ENCODE measurements around the gene PHETA1. TPM values are rescaled to one million over a fixed set of nuclear protein-coding genes. Genes with fewer than 3 reads are reported as not detected.
"Not testable (repeated sequence)": the region's sequence is repeated elsewhere in the genome, so short reads cannot be mapped to it uniquely, and the experiment has no call there.

Gene PHETA1
- total RNA-seq, 2 experiments from 2014 or later: 2.9 to 3.8 TPM

GRCh38 chr12:111398530-111398929 is 29.6 kb upstream of the PHETA1 start:
- POLR2A ChIA-PET: interaction anchor here (1.5 to 1.7 kb wide), 2 partner anchors 46 to 52 kb away, joined by 3 to 5 read pairs; no protein-coding TSS in a partner anchor
- Mint-ChIP-seq H3K36me3 (no peaks in the 10 kb centered on the region), H3K27ac (no peak overlapping the region), H3K27me3 (peaks cover 6% of the 10 kb centered on the region), H3K4me3 (no peak overlapping the region), H3K4me1 (peaks cover 29% of the 10 kb centered on the region), H3K9me3 (no peaks in the 10 kb centered on the region)
- DNase-seq (no peak), ATAC-seq (ENCODE audit: low read depth) (no peak)

DNA sequence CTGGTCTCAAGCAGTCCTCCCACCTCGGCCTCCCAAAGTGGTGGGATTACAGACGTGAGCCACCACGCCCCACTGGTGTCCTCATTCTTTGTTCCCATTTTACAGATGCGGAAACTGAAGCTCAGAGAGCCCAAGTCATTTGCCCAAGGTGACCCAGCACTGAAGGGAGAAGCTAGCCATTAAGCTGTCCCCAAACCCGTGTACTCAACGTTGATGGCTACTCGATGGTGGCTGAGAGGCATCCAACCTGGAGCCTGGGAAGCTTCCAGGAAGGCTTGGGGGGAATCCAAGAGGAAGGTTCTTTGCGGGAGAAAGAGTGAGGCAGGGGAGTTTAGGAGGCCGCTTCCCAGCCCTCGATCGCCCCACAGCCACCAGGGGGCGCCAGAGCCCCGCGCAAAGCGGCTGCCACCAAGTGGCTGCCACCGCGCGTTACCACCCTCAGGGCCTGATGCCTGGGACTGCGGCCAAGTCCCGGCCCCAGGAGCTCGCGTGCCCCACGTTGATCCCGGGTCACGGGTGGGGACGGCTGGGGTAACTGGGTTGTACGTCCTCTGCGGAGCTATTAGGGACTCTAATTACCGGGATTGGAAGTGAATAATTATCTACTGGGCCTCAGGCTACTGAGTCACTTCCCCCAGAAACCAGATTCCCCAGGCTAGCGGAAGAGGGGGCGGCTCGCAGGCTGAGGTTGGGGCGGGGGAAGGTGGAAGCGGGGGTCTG is 28.0 kb upstream of the PHETA1 start:
- Mint-ChIP-seq H3K36me3 (no peaks in the 10 kb centered on the region), H3K9me3 (no peaks in the 10 kb centered on the region), H3K4me3 (peak overlapping the region; percentile 83), H3K4me1 (peaks cover 20% of the 10 kb centered on the region), H3K27me3 (peaks cover 6% of the 10 kb centered on the region), H3K27ac (peak overlapping the region; percentile 89)
- peak; percentile 90 for ATAC-seq (ENCODE audit: low read depth)
- POLR2A ChIA-PET: interaction anchor here (0.6 to 1.7 kb wide), 6 partner anchors 38 to 202 kb away, joined by 3 to 8 read pairs (median 4); no protein-coding TSS in a partner anchor
- DNase-seq: peak; percentile 96

DNA sequence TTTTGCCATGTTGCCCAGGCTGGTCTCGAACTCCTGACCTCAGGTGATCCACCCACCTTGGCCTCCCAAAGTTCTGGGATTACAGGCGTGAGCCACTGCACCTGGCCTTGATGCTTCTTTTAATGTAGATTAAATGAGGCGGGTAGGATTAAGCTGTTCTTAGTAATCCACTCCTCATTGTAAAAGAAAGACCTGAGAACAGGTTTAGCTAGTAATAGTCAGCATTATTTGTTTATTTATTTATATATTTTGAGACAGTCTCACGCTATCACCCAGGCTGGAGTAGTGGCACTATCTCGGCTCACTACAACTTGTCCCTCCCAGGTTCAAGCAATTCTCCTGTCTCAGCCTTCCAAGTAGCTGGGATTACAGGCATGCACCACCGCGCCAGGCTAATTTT is 27.4 kb upstream of the PHETA1 start:
- not testable (repeated sequence) for ATAC-seq (ENCODE audit: low read depth); H3K9me3 Mint-ChIP-seq; H3K4me3 Mint-ChIP-seq; DNase-seq; H3K36me3 Mint-ChIP-seq; H3K27me3 Mint-ChIP-seq
- H3K4me1 Mint-ChIP-seq: peaks cover 20% of the 10 kb centered on the region
- peak overlapping the region; percentile 15 for H3K27ac Mint-ChIP-seq
- POLR2A ChIA-PET: interaction anchor here (1.0 to 1.7 kb wide), 3 partner anchors 56 to 133 kb away, joined by 3 to 8 read pairs (median 3); no protein-coding TSS in a partner anchor

DNA sequence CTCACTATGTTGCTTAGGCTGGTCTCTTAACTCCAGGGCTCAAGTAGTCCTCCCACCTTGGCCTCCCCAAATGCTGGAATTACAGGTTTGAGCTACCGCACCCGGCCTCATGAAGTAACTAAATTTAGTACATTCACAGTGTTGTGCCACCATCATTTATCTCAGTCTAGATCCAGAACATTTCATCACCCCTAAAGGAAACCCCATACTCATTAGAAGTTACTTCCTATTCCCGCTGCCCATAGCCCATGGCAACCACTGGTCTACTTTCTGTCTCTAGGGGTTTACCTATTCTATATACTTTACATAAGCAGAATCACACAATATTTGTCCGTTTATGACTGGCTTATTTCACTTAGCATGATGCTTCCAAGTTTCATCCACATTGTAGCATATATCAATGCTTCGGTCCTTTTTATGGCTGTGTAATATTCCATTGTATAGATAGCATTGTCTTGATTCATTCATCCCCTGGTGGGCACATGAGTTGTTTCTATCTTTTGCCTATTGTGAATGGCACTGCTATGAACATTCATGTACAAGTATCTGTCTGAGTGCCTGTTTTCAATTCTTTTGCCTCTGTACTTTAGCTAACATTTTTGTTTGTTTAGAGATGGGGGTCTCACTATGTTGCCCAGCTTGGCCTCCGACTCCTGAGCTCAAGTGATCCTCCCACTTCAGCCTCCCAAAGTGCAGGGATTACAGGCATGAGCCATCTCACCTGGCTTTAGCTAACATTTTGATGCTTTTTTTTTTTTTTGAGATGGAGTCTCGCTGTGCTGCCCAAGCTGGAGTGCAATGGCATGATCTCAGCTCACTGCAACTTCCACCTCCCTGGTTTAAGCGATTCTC is 26.7 kb upstream of the PHETA1 start:
- Mint-ChIP-seq H3K9me3 (no peaks in the 10 kb centered on the region), H3K27ac (no peak overlapping the region), H3K4me3 (no peak overlapping the region), H3K27me3 (peaks cover 6% of the 10 kb centered on the region), H3K4me1 (peaks cover 18% of the 10 kb centered on the region), H3K36me3 (no peaks in the 10 kb centered on the region)
- DNase-seq (no peak), ATAC-seq (ENCODE audit: low read depth) (no peak)
- POLR2A ChIA-PET: interaction anchor here (1.7 kb wide), 1 partner anchor 56 kb away, joined by 8 read pairs; no protein-coding TSS in a partner anchor

DNA sequence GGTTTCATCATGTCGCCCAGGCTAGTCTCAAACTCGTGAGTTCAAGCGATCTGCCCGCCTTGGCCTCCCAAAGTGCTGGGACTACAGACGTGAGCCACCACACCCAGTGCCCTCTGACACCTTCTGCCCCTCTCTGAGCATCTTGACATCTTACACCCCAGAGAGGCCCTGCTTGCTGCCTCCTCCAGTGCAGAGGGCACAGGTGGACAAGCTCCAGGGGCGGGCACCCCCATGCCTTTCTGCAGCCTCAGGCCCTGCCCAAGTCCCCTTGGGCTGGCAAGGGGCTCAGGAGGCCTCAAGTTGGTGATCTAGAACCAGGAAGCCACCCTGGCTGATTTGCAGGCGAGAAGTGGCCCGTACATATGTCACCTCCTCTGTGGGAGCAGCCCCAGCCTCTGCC is 25.6 kb upstream of the PHETA1 start:
- no peaks in the 10 kb centered on the region for H3K36me3 Mint-ChIP-seq
- no peak for ATAC-seq (ENCODE audit: low read depth)
- DNase-seq: no peak
- peaks cover 6% of the 10 kb centered on the region for H3K27me3 Mint-ChIP-seq
- H3K9me3 Mint-ChIP-seq: no peaks in the 10 kb centered on the region
- no peak overlapping the region for H3K27ac Mint-ChIP-seq
- POLR2A ChIA-PET: no interaction called here
- H3K4me3 Mint-ChIP-seq: no peak overlapping the region
- peaks cover 13% of the 10 kb centered on the region for H3K4me1 Mint-ChIP-seq

DNA sequence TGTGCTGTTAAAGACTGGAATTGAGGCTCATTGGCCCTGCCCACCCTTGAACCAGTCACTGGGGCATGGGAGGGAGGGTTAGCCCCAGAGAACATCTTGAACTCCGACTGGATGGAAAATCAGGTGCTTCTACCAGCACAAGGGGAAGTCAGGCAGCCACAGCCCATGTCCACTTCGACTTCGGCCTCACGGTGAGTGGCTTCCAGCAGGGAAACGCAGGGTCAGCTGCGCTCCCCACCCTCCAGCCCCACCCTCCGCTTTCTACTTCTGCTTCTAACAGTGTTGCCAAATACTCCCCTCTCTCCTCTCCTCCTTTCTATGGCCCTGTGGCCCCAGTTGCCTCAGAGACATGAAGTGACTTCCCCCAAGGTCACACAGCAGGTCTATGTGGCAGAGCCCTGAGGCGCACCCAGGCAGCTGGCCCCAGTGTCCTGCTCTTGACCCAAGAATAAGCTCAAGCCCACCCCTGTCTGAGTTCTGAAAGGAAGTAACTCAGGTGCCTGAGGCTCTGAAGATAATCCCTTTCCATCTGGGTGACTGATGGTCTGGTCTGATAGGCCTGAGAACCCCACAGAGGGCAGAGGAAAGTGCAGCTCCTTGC is 24.9 kb upstream of the PHETA1 start:
- Mint-ChIP-seq H3K36me3 (no peaks in the 10 kb centered on the region), H3K27ac (peak overlapping the region; percentile 60), H3K4me3 (no peak overlapping the region), H3K9me3 (no peaks in the 10 kb centered on the region), H3K27me3 (peaks cover 9% of the 10 kb centered on the region), H3K4me1 (peaks cover 7% of the 10 kb centered on the region)
- no peak for ATAC-seq (ENCODE audit: low read depth)
- POLR2A ChIA-PET: no interaction called here
- no peak for DNase-seq

GRCh38 chr12:111390910-111391309 is 22.0 kb upstream of the PHETA1 start:
- Mint-ChIP-seq H3K9me3 (no peaks in the 10 kb centered on the region), H3K4me1 (no peaks in the 10 kb centered on the region), H3K27me3 (peaks cover 9% of the 10 kb centered on the region), H3K36me3 (no peaks in the 10 kb centered on the region), H3K4me3 (no peak overlapping the region), H3K27ac (no peak overlapping the region)
- no peak for DNase-seq
- POLR2A ChIA-PET: no interaction called here
- ATAC-seq (ENCODE audit: low read depth): no peak

GRCh38 chr12:111389635-111390034 is 20.7 kb upstream of the PHETA1 start:
- Mint-ChIP-seq H3K27me3 (peaks cover 6% of the 10 kb centered on the region), H3K9me3 (no peaks in the 10 kb centered on the region), H3K27ac (no peak overlapping the region), H3K4me3 (no peak overlapping the region), H3K4me1 (no peaks in the 10 kb centered on the region), H3K36me3 (no peaks in the 10 kb centered on the region)
- ATAC-seq (ENCODE audit: low read depth): no peak
- no peak for DNase-seq
- POLR2A ChIA-PET: no interaction called here

DNA sequence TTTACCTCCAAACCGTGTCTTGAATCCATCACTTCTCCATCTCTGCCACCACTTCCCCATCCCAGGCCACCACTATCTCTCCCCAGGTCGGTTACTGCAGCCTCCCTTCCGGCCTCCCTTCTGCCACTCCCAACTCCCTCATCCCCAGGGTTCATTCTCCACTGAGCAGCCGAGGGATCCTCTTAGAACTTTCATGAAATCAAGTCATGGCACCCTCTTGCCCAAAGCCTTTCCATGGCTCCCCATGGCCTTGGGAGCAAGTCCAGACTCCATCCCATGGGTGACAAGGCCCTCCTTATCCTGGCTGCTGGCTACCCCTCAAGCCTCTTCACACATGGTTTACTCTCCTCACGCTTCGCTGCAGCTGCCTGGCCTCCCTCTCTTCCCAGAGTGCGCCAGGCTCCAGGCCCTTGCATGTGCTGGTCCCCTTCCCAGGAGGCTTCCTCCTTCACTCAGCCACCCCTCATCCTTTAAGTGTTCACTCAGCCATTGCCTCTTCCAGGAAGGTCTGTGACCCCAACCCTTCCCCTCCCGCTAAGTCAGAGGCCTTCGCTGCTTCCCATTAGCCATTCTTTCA is 18.9 kb upstream of the PHETA1 start:
- Mint-ChIP-seq H3K36me3 (no peaks in the 10 kb centered on the region), H3K27me3 (peaks cover 3% of the 10 kb centered on the region), H3K27ac (no peak overlapping the region), H3K4me1 (no peaks in the 10 kb centered on the region), H3K9me3 (no peaks in the 10 kb centered on the region), H3K4me3 (no peak overlapping the region)
- no peak for ATAC-seq (ENCODE audit: low read depth)
- POLR2A ChIA-PET: no interaction called here
- no peak for DNase-seq

GRCh38 chr12:111386885-111387284 is 18.0 kb upstream of the PHETA1 start:
- Mint-ChIP-seq H3K4me1 (no peaks in the 10 kb centered on the region), H3K27ac (no peak overlapping the region), H3K27me3 (peaks cover 4% of the 10 kb centered on the region), H3K36me3 (no peaks in the 10 kb centered on the region), H3K4me3 (no peak overlapping the region), H3K9me3 (no peaks in the 10 kb centered on the region)
- POLR2A ChIA-PET: no interaction called here
- ATAC-seq (ENCODE audit: low read depth): no peak
- no peak for DNase-seq

DNA sequence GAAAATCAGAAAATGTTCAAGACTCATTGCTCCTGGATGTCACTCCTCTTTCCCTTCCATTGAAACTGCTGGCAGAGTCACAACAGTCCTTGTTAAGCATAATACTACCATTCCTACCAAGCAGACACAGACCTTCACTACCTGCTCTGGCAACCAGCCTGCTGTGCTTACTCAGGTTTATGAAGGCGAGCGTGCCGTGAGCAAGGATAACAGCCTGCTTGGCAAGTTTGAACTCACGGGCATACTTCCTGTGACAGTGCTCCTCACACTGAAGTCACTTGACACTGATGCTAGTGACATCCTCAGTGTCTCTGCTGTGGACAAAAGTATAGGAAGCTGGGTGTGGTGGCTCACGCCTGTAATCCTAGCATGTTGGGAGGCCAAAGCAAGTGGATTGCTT is 15.7 kb upstream of the PHETA1 start:
- Mint-ChIP-seq H3K9me3 (no peaks in the 10 kb centered on the region), H3K27me3 (peaks cover 12% of the 10 kb centered on the region), H3K27ac (no peak overlapping the region), H3K4me1 (no peaks in the 10 kb centered on the region), H3K4me3 (no peak overlapping the region), H3K36me3 (no peaks in the 10 kb centered on the region)
- no peak for DNase-seq
- POLR2A ChIA-PET: no interaction called here
- ATAC-seq (ENCODE audit: low read depth): no peak

GRCh38 chr12:111379942-111380554 is 11.2 kb upstream of the PHETA1 start:
- POLR2A ChIA-PET: no interaction called here
- H3K4me1 Mint-ChIP-seq: no peaks in the 10 kb centered on the region
- peaks cover 3% of the 10 kb centered on the region for H3K9me3 Mint-ChIP-seq
- DNase-seq (no peak), ATAC-seq (ENCODE audit: low read depth) (no peak)
- no peak overlapping the region for H3K4me3 Mint-ChIP-seq
- no peak overlapping the region for H3K27ac Mint-ChIP-seq
- peaks cover 1% of the 10 kb centered on the region for H3K36me3 Mint-ChIP-seq
- peaks cover 13% of the 10 kb centered on the region for H3K27me3 Mint-ChIP-seq

DNA sequence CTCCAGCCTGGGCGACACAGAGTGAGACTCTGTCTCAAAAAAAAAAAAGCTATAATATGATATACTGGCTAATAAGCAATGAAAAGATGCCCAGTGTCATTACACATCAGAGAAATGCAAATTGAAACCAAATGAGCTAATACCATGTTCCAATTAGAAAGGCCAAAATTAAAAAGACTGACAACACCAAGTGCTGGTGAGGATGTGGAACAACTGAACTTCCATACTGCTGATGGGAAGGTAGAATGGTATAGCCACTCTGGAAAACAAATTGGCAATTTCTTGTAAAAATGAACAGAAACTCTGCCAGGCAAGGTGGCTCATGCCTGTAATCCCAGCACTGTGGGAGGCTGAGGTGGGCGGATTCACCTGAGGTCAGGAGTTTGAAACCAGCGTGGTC is 8.5 kb upstream of the PHETA1 start:
- DNase-seq: no peak
- H3K4me1 Mint-ChIP-seq: no peaks in the 10 kb centered on the region
- POLR2A ChIA-PET: no interaction called here
- H3K36me3 Mint-ChIP-seq: peaks cover 1% of the 10 kb centered on the region
- peaks cover 3% of the 10 kb centered on the region for H3K9me3 Mint-ChIP-seq
- no peak overlapping the region for H3K4me3 Mint-ChIP-seq
- ATAC-seq (ENCODE audit: low read depth): no peak
- no peak overlapping the region for H3K27ac Mint-ChIP-seq
- H3K27me3 Mint-ChIP-seq: peaks cover 14% of the 10 kb centered on the region
